Measurements from ENCODE around the gene PCNP. TPM values are rescaled to one million over a fixed set of nuclear protein-coding genes. Genes with fewer than 3 reads are reported as not detected.
A peak's percentile ranks its signal among the peaks of the same experiment; 100 is the strongest.

PCNP gene
- polyA plus RNA-seq, 1 donor (not counting 4 experiments of a cell fraction or from before 2014, with no cell fraction given) = 97.8 TPM

DNA sequence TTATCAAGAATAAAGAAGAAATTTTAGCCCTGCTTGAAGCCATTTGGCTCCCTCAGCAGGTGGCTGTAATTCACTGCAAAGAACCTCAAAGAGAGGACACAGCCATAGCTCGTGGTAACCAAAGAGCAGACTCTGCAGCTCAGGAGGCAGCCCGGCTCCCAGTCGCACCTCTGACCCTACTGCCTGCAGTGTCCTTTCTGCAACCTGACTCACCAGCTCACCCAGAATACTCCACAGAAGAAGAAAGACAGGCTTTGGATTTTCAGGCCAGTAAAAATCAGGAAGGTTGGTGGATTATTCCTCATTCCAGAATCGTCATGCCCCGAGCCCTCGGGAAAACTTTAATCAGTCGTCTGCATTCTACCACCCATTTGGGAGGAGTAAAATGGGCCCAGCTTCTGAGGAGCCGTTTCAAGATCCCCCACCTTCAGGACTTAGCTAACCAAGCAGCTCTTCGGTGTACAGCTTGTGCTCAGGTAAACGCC, 64.3 kb downstream of the PCNP start:
- Histone ChIP-seq H3K4me3 (ENCODE audit: control insufficient read depth in 2 of 3, extremely low read depth in 1 of 3, insufficient read depth in 2 of 3, low read depth in 1 of 3, low read length in 3 of 3) (no peak overlapping the region), H3K27ac (ENCODE audit: control insufficient read depth, insufficient read depth, low read length) (no peak overlapping the region), H3K9me3 (ENCODE audit: control insufficient read depth, low read depth, low read length) (no peaks in the 10 kb centered on the region), H2AFZ (ENCODE audit: control insufficient read depth, low read length) (no peak overlapping the region), H3K79me2 (ENCODE audit: control insufficient read depth, insufficient read depth, low read length) (no peaks in the 10 kb centered on the region), H3K9me1 (ENCODE audit: control insufficient read depth, extremely low read depth, insufficient read depth, low read length) (no peaks in the 10 kb centered on the region), H3K4me1 (ENCODE audit: control insufficient read depth, extremely low read depth, insufficient read depth, low read length) (peaks cover under 1% of the 10 kb centered on the region), H4K20me1 (ENCODE audit: control insufficient read depth, extremely low read depth, insufficient read depth, low read length) (no peaks in the 10 kb centered on the region), H3K36me3 (ENCODE audit: control insufficient read depth in 2 of 2, extremely low read depth in 1 of 2, insufficient read depth in 2 of 2, low read length in 2 of 2) (no peaks in the 10 kb centered on the region), H3K9ac (ENCODE audit: control insufficient read depth, extremely low read depth, insufficient read depth, low read length) (no peak overlapping the region), H3K27me3 (ENCODE audit: control insufficient read depth, extremely low read depth, insufficient read depth, low read length) (no peaks in the 10 kb centered on the region), H3K4me2 (ENCODE audit: control insufficient read depth, extremely low read depth, insufficient read depth, low read depth, low read length) (no peak overlapping the region)
- DNase-seq (ENCODE audit: low read depth, low spot score) (no peak), FAIRE-seq (no peak)
- TF ChIP-seq EZH2 (IDR thresholded peaks at IDR 0.05; ENCODE audit: low read length) = no peak
- TF ChIP-seq, protein P1, sequence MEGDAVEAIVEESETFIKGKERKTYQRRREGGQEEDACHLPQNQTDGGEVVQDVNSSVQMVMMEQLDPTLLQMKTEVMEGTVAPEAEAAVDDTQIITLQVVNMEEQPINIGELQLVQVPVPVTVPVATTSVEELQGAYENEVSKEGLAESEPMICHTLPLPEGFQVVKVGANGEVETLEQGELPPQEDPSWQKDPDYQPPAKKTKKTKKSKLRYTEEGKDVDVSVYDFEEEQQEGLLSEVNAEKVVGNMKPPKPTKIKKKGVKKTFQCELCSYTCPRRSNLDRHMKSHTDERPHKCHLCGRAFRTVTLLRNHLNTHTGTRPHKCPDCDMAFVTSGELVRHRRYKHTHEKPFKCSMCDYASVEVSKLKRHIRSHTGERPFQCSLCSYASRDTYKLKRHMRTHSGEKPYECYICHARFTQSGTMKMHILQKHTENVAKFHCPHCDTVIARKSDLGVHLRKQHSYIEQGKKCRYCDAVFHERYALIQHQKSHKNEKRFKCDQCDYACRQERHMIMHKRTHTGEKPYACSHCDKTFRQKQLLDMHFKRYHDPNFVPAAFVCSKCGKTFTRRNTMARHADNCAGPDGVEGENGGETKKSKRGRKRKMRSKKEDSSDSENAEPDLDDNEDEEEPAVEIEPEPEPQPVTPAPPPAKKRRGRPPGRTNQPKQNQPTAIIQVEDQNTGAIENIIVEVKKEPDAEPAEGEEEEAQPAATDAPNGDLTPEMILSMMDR (optimal IDR thresholded peaks at IDR 0.05 in 1 of 3, IDR thresholded peaks at IDR 0.05 in 1 of 3, conservative IDR thresholded peaks at IDR 0.05 in 1 of 3; ENCODE audit: extremely low read depth in 1 of 3, insufficient read depth in 2 of 3, low read length in 3 of 3) = peak in 1 of 3 experiments; percentile 16
- dilution Hi-C loops (cut with MboI; ENCODE audit: extremely low pct_ligation_motif_present, low sequenced_read_pairs) = no loop called here

DNA sequence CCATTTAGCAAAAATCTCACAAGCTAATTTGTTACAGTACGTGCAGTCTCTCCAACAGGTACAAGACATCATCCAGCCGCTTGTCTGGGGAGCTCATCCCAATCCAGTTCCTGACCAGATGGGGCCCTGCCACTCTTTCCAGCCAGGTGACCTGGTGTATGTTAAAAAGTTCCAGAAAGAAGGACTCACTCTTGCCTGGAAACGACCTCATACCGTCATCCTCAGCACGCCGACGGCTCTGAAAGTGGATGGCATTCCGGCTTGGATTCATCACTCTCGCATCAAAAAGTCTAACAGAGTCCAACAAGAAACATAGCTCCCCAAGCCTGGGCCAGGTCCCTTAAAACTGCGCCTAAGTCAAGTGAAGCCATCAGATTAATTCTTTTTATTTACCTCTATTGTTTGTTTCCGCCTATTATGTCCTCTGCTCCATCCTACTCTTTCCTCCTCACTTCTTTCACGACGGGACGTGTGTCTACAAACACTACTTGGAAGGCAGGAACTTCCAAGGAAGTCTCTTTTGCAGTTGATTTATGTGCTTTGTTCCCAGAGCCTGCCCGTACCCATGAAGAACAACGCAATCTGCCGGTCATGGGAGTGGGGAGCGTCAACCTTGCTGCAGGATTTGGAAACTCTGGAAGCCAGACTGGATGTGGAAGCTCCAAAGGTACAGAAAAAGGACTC, 65.4 kb downstream of the PCNP start:
- Histone ChIP-seq H3K27ac (ENCODE audit: control insufficient read depth, insufficient read depth, low read length) (no peak overlapping the region), H3K9me1 (ENCODE audit: control insufficient read depth, extremely low read depth, insufficient read depth, low read length) (no peaks in the 10 kb centered on the region), H2AFZ (ENCODE audit: control insufficient read depth, low read length) (no peak overlapping the region), H3K36me3 (ENCODE audit: control insufficient read depth in 2 of 2, extremely low read depth in 1 of 2, insufficient read depth in 2 of 2, low read length in 2 of 2) (no peaks in the 10 kb centered on the region), H3K4me2 (ENCODE audit: control insufficient read depth, extremely low read depth, insufficient read depth, low read depth, low read length) (no peak overlapping the region), H3K4me3 (ENCODE audit: control insufficient read depth in 2 of 3, extremely low read depth in 1 of 3, insufficient read depth in 2 of 3, low read depth in 1 of 3, low read length in 3 of 3) (no peak overlapping the region), H3K9ac (ENCODE audit: control insufficient read depth, extremely low read depth, insufficient read depth, low read length) (no peak overlapping the region), H4K20me1 (ENCODE audit: control insufficient read depth, extremely low read depth, insufficient read depth, low read length) (no peaks in the 10 kb centered on the region), H3K27me3 (ENCODE audit: control insufficient read depth, extremely low read depth, insufficient read depth, low read length) (no peaks in the 10 kb centered on the region), H3K9me3 (ENCODE audit: control insufficient read depth, low read depth, low read length) (no peaks in the 10 kb centered on the region), H3K79me2 (ENCODE audit: control insufficient read depth, insufficient read depth, low read length) (no peaks in the 10 kb centered on the region), H3K4me1 (ENCODE audit: control insufficient read depth, extremely low read depth, insufficient read depth, low read length) (peaks cover 10% of the 10 kb centered on the region)
- dilution Hi-C loops (cut with MboI; ENCODE audit: extremely low pct_ligation_motif_present, low sequenced_read_pairs) = no loop called here
- FAIRE-seq = no peak
- DNase-seq (ENCODE audit: low read depth, low spot score) = no peak
- TF ChIP-seq EZH2 (IDR thresholded peaks at IDR 0.05; ENCODE audit: low read length) = no peak
- TF ChIP-seq, protein P1 (optimal IDR thresholded peaks at IDR 0.05 in 1 of 3, IDR thresholded peaks at IDR 0.05 in 1 of 3, conservative IDR thresholded peaks at IDR 0.05 in 1 of 3; ENCODE audit: extremely low read depth in 1 of 3, insufficient read depth in 2 of 3, low read length in 3 of 3) = no peak

Data from keratinocyte (primary cell).